Measurements from ENCODE around the gene ATF1. TPM values are rescaled to one million over a fixed set of nuclear protein-coding genes. Genes with fewer than 3 reads are reported as not detected.
"Not testable (repeated sequence)": the region's sequence is repeated elsewhere in the genome, so short reads cannot be mapped to it uniquely, and the experiment has no call there.

Gene ATF1
- total RNA-seq, 5 donors from 2014 or later (not counting 1 experiment from before 2014, with no cell fraction given), result 33.2 to 42.8 (median 35.5) TPM

DNA sequence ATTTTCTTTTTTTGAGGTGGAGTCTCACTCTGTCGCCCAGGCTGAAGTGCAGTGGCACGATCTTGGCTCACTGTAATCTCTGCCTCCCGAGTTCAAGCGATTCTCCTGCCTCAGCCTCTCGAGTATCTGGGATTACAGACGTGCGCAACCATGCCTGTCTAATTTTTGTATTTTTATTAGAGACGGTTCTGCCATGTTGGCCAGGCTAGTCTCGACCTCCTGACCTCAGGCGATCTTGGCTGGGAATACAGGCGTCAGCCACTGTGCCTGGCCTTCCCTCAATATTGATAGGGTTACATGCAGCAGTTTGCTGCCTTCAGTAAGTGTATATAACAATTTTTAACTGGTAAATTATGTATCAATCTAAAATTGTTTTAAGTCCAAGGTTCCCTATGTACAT lies 59.8 kb downstream of the ATF1 start:
- H3K4me3 Mint-ChIP-seq; H3K27me3 ChIP-seq (replicated peaks in 1 of 2; ENCODE audit: control insufficient read depth in 2 of 2, extremely low read depth in 1 of 2, insufficient read depth in 2 of 2, low read length in 1 of 2); POLR2A ChIA-PET; H3K36me3 ChIP-seq (ENCODE audit: control insufficient read depth in 2 of 2, extremely low read depth in 1 of 2, insufficient read depth in 1 of 2, low read length in 1 of 2); DNase-seq; H3K4me1 Mint-ChIP-seq; H3K4me1 ChIP-seq (ENCODE audit: control insufficient read depth in 1 of 2, extremely low read depth in 1 of 2, insufficient read depth in 2 of 2, low read length in 2 of 2); ATAC-seq (replicated peaks in 1 of 4); H3K27me3 Mint-ChIP-seq; H3K27ac ChIP-seq (ENCODE audit: low read length); H3K9me3 ChIP-seq; H3K27ac Mint-ChIP-seq; H3K4me3 ChIP-seq (ENCODE audit: control insufficient read depth in 1 of 2, extremely low read depth in 1 of 2, low read length in 1 of 2); H3K9me3 Mint-ChIP-seq: not testable (repeated sequence)
- CTCF ChIA-PET, result interaction anchor here in 1 of 2 donors (0.6 kb wide), 1 partner anchor 139 kb away, joined by 4 read pairs; no protein-coding TSS in a partner anchor
- H3K36me3 Mint-ChIP-seq, result peaks cover 11% of the 10 kb centered on the region
- WGBS (ENCODE audit: insufficient coverage), result 97% methylated on average over 8 of the region's 11 CpGs

DNA sequence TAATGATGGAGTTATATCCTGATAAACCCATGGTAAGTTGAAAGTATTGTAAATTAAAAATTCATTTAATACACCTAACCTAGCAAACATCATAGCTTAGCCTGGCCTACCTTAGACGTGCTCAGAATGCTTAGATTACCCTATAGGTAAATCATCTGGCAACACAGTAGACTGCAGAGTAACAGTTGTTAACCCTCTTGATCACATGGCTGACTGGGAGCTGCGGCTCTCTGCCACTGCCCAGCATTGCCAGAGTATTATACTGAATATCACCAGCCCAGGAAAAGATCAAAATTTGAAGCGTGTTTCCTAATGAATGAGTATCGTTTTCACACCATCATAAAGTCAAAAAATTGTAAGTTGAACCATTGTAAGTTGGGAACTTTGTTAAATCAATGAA lies 61.0 kb downstream of the ATF1 start:
- Mint-ChIP-seq H3K27ac (peak overlapping the region; percentile 80 to 88), H3K27me3 (no peaks in the 10 kb centered on the region), H3K4me1 (peaks cover 6 to 10% (median 6%) of the 10 kb centered on the region in 3 donors), H3K36me3 (no peaks in the 10 kb centered on the region), H3K4me3 (no peak overlapping the region), H3K9me3 (no peaks in the 10 kb centered on the region)
- peak in 3 of 4 experiments; percentile 20 to 44 (median 29) for ATAC-seq (replicated peaks in 1 of 4)
- no peak for DNase-seq
- Histone ChIP-seq H3K4me3 (ENCODE audit: control insufficient read depth in 1 of 2, extremely low read depth in 1 of 2, low read length in 1 of 2) (no peak overlapping the region), H3K36me3 (ENCODE audit: control insufficient read depth in 2 of 2, extremely low read depth in 1 of 2, insufficient read depth in 1 of 2, low read length in 1 of 2) (no peaks in the 10 kb centered on the region), H3K27ac (ENCODE audit: low read length) (peak overlapping the region; percentile 65), H3K27me3 (replicated peaks in 1 of 2; ENCODE audit: control insufficient read depth in 2 of 2, extremely low read depth in 1 of 2, insufficient read depth in 2 of 2, low read length in 1 of 2) (no peaks in the 10 kb centered on the region), H3K9me3 (no peaks in the 10 kb centered on the region), H3K4me1 (ENCODE audit: control insufficient read depth in 1 of 2, extremely low read depth in 1 of 2, insufficient read depth in 2 of 2, low read length in 2 of 2) (peaks cover 2 to 3% of the 10 kb centered on the region in 2 experiments)
- ChIA-PET CTCF (interaction anchor here (0.6 to 2.7 kb wide), 19 partner anchors 10 to 1207 kb away, joined by 3 to 34 read pairs (median 4); partner anchors contain the start of genes POU6F1 (in 1 of the 2) and SLC11A2 (in 1 of the 2)), POLR2A (interaction anchor here (0.6 kb wide), 2 partner anchors 60 to 204 kb away, joined by 3 to 6 read pairs; no protein-coding TSS in a partner anchor)
- WGBS (ENCODE audit: insufficient coverage), result 53% methylated on average over 2 of the region's 4 CpGs

GRCh38 chr12:50825372-50825838 lies 61.5 kb downstream of the ATF1 start:
- Mint-ChIP-seq H3K4me1 (peaks cover 6 to 10% (median 6%) of the 10 kb centered on the region in 3 donors), H3K4me3 (no peak overlapping the region), H3K9me3 (no peaks in the 10 kb centered on the region), H3K27ac (peak overlapping the region; percentile 39 to 80), H3K36me3 (no peaks in the 10 kb centered on the region), H3K27me3 (no peaks in the 10 kb centered on the region)
- Histone ChIP-seq H3K27ac (ENCODE audit: low read length) (peak overlapping the region; percentile 65), H3K4me1 (ENCODE audit: control insufficient read depth in 1 of 2, extremely low read depth in 1 of 2, insufficient read depth in 2 of 2, low read length in 2 of 2) (peaks cover 2 to 3% of the 10 kb centered on the region in 2 experiments), H3K27me3 (replicated peaks in 1 of 2; ENCODE audit: control insufficient read depth in 2 of 2, extremely low read depth in 1 of 2, insufficient read depth in 2 of 2, low read length in 1 of 2) (no peaks in the 10 kb centered on the region), H3K4me3 (ENCODE audit: control insufficient read depth in 1 of 2, extremely low read depth in 1 of 2, low read length in 1 of 2) (no peak overlapping the region), H3K9me3 (no peaks in the 10 kb centered on the region), H3K36me3 (ENCODE audit: control insufficient read depth in 2 of 2, extremely low read depth in 1 of 2, insufficient read depth in 1 of 2, low read length in 1 of 2) (no peaks in the 10 kb centered on the region)
- CTCF ChIA-PET, result interaction anchor here (0.6 to 2.7 kb wide), 27 partner anchors 11 to 1208 kb away, joined by 3 to 34 read pairs (median 4); partner anchors contain the start of genes POU6F1 (in 1 of the 2) and SLC11A2 (in 1 of the 2)
- POLR2A ChIA-PET, result interaction anchor here in 1 of 2 donors (0.5 to 0.6 kb wide), 3 partner anchors 60 to 373 kb away, joined by 3 to 9 read pairs (median 6); no protein-coding TSS in a partner anchor
- no CpG with 5 or more reads among the region's 2 CpGs for WGBS (ENCODE audit: insufficient coverage)
- DNase-seq, result peak in 1 of 35 experiments; percentile 77
- ATAC-seq (replicated peaks in 1 of 4), result peak; percentile 59 to 93 (median 66)

- WGBS (ENCODE audit: insufficient coverage), result 100% methylated on average over 1 of the region's 1 CpG
- ChIA-PET POLR2A (no interaction called here), CTCF (interaction anchor here (0.6 to 1.0 kb wide), 2 partner anchors 200 to 204 kb away, joined by 5 read pairs; no protein-coding TSS in a partner anchor)
- Mint-ChIP-seq H3K36me3 (peaks cover 2% of the 10 kb centered on the region), H3K4me3 (no peak overlapping the region), H3K4me1 (peaks cover 6 to 10% (median 6%) of the 10 kb centered on the region in 3 donors), H3K27ac (no peak overlapping the region), H3K9me3 (peaks cover 0 to 3% (median 3%) of the 10 kb centered on the region in 3 donors), H3K27me3 (peaks cover 0 to 2% of the 10 kb centered on the region in 2 donors)
- H3K4me3 ChIP-seq (ENCODE audit: control insufficient read depth in 1 of 2, extremely low read depth in 1 of 2, low read length in 1 of 2), result no peak overlapping the region
- no peaks in the 10 kb centered on the region for H3K9me3 ChIP-seq
- DNase-seq (no peak), ATAC-seq (replicated peaks in 1 of 4) (no peak)
- no peaks in the 10 kb centered on the region for H3K27me3 ChIP-seq (replicated peaks in 1 of 2; ENCODE audit: control insufficient read depth in 2 of 2, extremely low read depth in 1 of 2, insufficient read depth in 2 of 2, low read length in 1 of 2)
- H3K27ac ChIP-seq (ENCODE audit: low read length), result no peak overlapping the region
- H3K4me1 ChIP-seq (ENCODE audit: control insufficient read depth in 1 of 2, extremely low read depth in 1 of 2, insufficient read depth in 2 of 2, low read length in 2 of 2), result peaks cover 2 to 3% of the 10 kb centered on the region in 2 experiments
- H3K36me3 ChIP-seq (ENCODE audit: control insufficient read depth in 2 of 2, extremely low read depth in 1 of 2, insufficient read depth in 1 of 2, low read length in 1 of 2), result no peaks in the 10 kb centered on the region
Observed at GRCh38 chr12:50828121-50828520, 64.2 kb downstream of the ATF1 start.

DNA sequence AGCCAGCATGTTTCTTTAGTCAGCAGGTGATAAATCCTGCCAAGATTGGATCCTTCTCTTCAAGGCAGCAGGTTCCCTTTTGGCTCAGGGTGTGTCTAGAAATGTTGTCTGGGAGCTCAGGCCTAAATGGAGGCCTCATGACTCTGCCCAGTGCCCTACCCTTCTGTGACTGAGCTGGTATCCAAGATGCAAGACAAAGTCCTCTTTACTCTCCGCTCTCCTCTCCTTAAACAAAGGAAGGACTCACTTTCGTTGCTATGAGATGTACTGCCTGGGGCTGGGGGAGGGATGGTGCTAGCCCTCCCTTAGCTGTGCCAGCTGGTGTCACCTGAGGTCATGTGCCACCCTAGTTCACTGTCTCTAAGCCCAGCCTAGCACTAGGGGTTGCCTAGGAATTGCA lies 65.0 kb downstream of the ATF1 start:
- Mint-ChIP-seq H3K4me3 (no peak overlapping the region), H3K27ac (no peak overlapping the region), H3K4me1 (peaks cover 6 to 10% (median 6%) of the 10 kb centered on the region in 3 donors), H3K9me3 (peaks cover 3 to 9% (median 7%) of the 10 kb centered on the region in 3 donors), H3K36me3 (peaks cover 7% of the 10 kb centered on the region), H3K27me3 (peaks cover 0 to 7% of the 10 kb centered on the region in 2 donors)
- Histone ChIP-seq H3K4me3 (ENCODE audit: control insufficient read depth in 1 of 2, extremely low read depth in 1 of 2, low read length in 1 of 2) (no peak overlapping the region), H3K4me1 (ENCODE audit: control insufficient read depth in 1 of 2, extremely low read depth in 1 of 2, insufficient read depth in 2 of 2, low read length in 2 of 2) (peaks cover 2 to 3% of the 10 kb centered on the region in 2 experiments), H3K9me3 (no peaks in the 10 kb centered on the region), H3K27me3 (replicated peaks in 1 of 2; ENCODE audit: control insufficient read depth in 2 of 2, extremely low read depth in 1 of 2, insufficient read depth in 2 of 2, low read length in 1 of 2) (peaks cover 0 to 2% of the 10 kb centered on the region in 2 experiments), H3K27ac (ENCODE audit: low read length) (no peak overlapping the region), H3K36me3 (ENCODE audit: control insufficient read depth in 2 of 2, extremely low read depth in 1 of 2, insufficient read depth in 1 of 2, low read length in 1 of 2) (no peaks in the 10 kb centered on the region)
- POLR2A ChIA-PET, result no interaction called here
- CTCF ChIA-PET, result interaction anchor here in 1 of 2 donors (0.6 kb wide), 1 partner anchor 65 kb away, joined by 3 read pairs; the partner anchor contains the start of gene ATF1
- no CpG with 5 or more reads among the region's 2 CpGs for WGBS (ENCODE audit: insufficient coverage)
- DNase-seq (no peak), ATAC-seq (replicated peaks in 1 of 4) (no peak)

- H3K36me3 ChIP-seq (ENCODE audit: control insufficient read depth in 2 of 2, extremely low read depth in 1 of 2, insufficient read depth in 1 of 2, low read length in 1 of 2); H3K27ac Mint-ChIP-seq; H3K36me3 Mint-ChIP-seq; ATAC-seq (replicated peaks in 1 of 4); H3K4me1 ChIP-seq (ENCODE audit: control insufficient read depth in 1 of 2, extremely low read depth in 1 of 2, insufficient read depth in 2 of 2, low read length in 2 of 2); H3K9me3 ChIP-seq; H3K4me3 ChIP-seq (ENCODE audit: control insufficient read depth in 1 of 2, extremely low read depth in 1 of 2, low read length in 1 of 2); DNase-seq; H3K27ac ChIP-seq (ENCODE audit: low read length); POLR2A ChIA-PET; H3K4me1 Mint-ChIP-seq; CTCF ChIA-PET; H3K4me3 Mint-ChIP-seq; H3K27me3 ChIP-seq (replicated peaks in 1 of 2; ENCODE audit: control insufficient read depth in 2 of 2, extremely low read depth in 1 of 2, insufficient read depth in 2 of 2, low read length in 1 of 2): not testable (repeated sequence)
- Mint-ChIP-seq H3K9me3 (peaks cover 8 to 18% (median 11%) of the 10 kb centered on the region in 3 donors), H3K27me3 (peaks cover 9 to 25% of the 10 kb centered on the region in 2 donors)
Observed at GRCh38 chr12:50833801-50834200, 69.9 kb downstream of the ATF1 start.

Data from T-cell (primary cell).